CD4-positive, alpha-beta T cell treated with Interleukin-21 for 1 hour (primary cell): ENCODE measurements around the gene HSPB7.
"Not testable (repeated sequence)": the region's sequence is repeated elsewhere in the genome, so short reads cannot be mapped to it uniquely, and the experiment has no call there.

ENCODE experiments used
- DNase-seq: peaks from one replicate; pipeline ENCODE4 v3.0.0-alpha.2; 2020

Gene HSPB7

GRCh38 chr1:16005597-16005996 is 12.2 kb downstream of the HSPB7 start:
- no peak for DNase-seq

DNA sequence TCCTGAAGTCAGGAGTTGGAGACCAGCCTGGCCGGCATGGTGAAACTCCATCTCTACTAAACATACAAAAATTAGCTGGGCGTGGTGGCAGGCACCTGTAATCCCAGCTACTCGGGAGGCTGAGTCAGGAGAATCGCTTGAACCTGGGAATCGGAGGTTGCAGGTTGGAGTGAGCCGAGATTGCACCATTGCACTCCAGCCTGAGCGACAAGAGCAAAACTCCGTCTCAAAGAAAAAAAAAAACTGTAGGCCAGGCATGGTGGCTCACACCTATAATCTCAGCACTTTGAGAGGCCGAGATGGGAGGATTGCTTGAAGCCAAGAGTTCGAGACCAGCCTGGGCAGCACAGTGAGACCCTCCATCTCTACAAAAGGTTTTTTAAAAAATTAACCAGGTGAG is 16.6 kb downstream of the HSPB7 start:
- not testable (repeated sequence) for DNase-seq

DNA sequence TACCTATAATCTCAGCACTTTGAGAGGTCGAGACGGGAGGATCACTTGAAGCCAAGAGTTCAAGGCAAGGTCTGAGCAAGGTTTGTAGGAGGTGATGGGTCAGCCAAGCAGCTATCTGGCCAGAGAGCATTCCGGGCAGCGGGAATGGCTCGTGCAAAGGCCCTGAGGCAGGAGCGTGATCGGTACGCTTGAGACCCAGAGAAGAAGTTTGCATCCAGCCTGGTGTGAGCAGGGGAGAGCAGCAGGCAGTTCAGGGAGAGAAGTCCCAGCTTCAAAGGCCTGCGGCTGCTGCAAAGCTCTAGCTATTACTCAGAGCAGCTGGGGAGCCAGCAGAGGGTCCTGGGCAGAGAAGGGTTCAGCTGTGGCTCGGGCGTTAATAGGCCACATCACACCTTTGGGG is 18.9 kb downstream of the HSPB7 start:
- DNase-seq: no peak

- no peak for DNase-seq
Observed at GRCh38 chr1:15997637-15998280, 20.1 kb downstream of the HSPB7 start.

DNA sequence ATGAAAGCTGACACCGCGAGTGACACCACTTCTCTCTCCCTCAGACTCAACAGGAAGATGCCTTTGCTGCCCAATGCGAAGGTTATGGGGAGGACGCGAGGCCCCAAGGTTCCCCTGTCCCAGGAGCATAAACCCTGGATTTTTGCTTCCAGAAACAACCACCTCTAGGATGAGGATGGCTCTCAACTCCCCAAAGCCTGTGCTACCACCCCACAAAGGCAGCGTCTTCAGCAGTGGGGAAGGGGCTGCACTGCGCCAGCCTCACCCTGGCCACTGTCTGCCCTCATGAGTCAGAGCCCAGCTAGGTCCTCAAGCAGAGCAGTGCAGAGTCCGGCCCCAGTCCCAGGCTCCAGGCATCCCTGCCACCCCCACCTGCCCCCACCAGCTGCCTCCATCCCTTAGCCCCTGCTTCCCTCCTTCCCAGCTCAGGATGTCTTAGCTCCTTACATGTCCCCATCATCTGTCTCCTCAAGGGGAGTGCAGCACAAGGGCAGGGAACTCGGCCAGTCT is 20.7 kb downstream of the HSPB7 start:
- no peak for DNase-seq

DNA sequence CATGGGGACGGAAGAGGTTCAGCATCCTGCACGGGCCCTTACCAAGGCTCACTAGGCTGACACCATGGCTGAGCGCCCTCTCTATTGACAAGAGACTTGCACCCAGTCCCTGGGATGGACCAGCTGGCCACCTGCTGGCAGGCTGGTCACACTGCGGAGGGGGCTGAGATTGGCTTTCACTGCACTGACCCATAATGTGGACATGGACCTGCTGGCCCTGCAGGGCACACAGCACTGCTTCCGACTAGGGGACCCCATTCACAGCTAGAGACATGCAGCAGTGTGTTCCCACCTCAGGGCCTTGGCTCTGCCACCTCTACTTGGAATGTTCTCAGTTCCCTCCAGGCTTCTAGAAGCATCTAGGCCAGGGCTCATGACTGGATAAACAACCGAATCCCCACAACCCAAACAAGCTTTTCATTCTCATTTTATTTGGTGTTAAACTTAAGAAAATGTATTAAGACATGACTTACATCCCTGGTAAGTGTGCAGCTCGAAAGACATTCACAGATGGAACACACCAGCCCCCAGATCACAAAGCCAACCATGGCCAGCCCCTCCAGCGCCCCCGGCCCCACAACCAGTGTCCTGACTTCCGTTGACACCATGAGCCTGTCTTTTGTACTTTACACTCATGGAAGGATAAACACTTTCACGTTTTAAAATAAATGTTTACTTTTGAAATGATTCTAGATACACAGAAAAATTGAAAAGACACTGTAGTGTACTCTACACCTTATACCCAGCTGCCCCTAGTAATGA is 23.1 kb downstream of the HSPB7 start:
- DNase-seq: peak; percentile 45

- no peak for DNase-seq
Observed at GRCh38 chr1:15994081-15994480, 23.8 kb downstream of the HSPB7 start.

DNA sequence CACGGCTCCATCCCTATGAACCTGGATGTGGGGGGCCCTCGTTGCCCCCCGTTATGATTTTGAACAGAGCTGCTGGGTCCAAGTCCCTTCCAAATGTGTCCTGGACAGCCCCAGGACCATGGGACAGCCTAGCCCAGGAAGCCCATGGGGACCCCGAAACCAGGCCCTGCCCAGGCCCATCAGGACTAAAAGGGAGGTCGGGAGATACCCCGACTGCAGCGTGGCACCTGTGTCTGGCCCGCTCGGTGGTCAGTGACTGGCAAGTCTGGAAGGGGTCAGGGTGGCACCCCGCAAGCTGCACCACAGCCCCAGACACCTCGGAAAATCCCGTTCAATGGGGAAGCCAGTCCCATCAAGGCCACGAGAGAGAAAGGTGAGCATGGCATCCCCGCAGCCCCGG is 24.2 kb downstream of the HSPB7 start:
- no peak for DNase-seq

DNA sequence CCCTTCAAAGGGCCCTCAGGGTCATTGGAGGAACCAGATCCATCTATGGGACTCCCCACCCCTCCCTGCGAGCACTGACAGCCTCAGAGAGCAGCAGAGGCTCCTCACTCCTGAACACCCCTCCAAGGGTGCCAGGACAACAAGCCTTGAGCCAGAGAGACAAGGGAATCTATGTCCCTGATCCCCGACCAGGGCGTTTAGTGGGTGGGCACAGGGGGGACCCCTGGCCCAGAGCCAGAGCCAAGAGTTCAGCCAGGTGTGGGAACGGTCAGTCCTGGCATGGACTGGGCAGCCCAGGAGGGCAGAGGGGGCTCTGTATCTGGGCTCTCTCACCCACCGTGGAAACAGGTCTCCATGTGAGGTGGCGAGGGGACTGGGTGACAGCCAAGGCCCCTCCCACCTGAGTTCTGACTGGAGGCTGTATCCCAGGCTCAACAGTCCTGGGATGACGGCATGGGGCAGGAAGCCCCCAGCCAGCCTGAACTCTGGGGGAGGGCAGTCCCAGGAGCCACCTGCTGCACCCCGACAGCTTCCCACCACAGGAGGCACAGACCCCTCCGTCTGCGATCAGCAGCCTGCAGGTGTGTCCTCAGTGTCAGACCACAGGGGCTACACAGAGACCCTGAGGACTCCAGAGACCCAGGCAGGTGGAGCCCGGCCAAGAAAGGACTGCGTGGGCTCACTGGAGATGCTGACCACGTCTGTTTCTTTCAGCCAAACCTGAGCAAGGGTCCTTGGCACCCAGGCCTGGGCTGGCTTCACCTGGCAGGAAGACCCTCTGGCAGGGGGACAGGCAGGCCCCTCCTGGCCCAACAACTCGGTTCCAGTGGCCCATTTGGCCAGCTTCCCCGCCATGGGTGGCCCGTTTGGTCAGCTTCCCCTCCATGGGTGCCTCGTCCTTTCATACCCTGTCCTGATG is 25.0 kb downstream of the HSPB7 start:
- no peak for DNase-seq

DNA sequence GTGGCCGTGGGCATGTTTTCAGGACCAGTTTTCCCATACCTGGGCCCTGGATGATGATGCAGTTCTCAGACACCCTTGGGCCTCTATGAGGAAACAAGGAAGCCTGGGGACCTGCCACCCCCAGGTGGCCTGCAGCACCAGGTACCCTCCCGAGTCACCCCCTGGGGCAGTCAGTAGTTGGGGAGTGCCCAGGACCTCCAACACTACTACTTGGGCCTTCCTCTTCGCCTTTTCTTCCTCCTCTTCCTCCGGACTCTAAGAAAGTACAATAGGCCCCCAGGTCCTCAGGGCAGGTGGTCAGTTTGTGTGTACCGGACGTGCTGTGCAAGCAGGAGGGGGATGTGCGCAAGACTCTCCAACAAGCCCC is 25.7 kb downstream of the HSPB7 start:
- DNase-seq: no peak

GRCh38 chr1:15991427-15992186 is 26.2 kb downstream of the HSPB7 start:
- no peak for DNase-seq

DNA sequence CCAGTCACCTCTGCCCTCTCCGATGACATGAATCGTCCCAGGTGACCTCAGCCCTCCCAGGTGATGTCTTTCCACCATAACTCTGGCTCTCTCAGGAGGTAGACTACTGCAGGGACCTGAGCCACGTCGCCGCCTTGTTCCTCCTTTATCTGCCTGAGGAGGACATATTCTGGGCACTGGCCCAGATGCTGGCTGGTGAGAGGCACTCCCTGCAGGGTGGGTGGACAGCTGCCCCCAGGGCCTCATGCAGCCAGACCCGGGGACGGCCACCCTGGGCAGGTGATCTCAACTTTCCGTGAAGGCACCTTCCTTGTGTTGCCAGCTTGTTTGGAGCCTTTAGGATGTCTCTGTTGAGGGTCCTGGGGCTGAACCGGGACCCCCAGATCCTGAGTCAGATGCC is 28.1 kb downstream of the HSPB7 start:
- DNase-seq: no peak

DNA sequence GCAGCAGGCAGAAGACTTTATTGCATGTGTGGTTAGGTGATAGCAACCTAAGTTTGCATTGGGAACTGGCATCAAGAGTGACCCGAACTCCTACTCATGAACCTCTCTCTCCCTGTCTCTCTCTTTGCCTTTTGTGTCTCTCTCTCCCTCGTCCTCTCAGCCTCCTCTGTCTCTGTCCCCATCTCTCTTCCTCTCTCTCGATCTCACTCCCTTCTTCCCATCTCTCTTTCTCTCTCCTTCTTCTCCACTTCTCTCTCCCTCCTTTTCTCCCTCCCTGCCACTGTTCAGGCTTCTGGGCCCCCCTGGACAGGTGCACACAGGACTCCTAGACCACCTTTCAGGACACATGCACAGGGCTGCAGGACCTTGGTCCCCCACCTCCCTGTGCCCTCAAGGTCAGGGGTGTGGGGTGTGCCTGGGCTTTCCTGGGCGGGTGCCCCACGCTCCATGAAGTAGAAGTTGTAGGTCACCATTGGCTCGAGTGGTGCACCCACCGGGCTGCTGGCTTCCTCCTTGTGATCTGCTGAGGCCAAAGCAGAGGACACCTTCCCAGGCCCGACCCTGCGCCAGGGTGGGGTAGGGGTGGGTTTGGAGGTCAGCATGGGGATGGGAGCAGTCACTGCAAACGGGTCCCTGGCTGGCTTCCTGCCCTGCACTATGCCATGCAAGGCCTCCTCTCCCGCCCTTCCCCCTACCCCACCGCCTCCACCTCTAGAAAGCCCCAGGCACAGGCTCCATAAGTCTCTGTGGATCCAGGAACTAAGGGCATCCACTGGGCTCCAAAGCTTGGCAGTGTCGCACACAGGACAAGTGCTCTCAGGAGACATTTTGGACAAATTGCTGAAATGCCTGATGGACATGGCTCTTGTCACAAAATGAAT is 28.7 kb downstream of the HSPB7 start:
- no peak for DNase-seq

DNA sequence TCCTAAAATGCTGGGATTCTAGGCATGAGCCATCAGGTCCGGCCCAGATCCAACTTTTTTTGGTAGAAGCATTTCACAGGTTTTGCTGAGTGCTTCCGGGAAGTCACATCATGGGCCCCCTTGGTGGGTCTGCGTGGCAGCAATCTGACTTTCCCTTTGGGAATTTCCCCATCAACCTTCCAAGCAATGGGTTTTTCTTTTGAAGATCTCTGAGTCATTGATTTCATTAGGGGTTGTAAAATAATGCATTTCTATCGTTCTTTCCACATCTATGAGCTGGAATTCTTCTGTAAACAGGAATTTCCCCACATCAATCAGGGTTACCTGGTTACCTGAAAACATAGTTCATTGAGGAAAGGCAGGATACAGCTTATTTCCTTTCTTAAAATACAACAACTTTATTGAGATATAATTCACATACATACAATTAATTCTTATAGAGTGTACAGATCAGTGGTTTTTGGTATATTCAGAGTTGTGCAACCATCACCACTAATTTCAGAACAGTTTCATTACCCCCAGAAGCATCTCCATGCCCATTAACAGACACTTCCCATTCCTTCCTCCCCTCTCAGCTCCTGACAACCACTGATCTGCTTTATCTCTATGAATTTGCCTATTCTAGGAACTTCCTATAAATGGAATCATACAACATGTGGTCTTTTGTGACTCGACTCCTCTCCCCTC is 32.1 kb downstream of the HSPB7 start:
- no peak for DNase-seq

DNA sequence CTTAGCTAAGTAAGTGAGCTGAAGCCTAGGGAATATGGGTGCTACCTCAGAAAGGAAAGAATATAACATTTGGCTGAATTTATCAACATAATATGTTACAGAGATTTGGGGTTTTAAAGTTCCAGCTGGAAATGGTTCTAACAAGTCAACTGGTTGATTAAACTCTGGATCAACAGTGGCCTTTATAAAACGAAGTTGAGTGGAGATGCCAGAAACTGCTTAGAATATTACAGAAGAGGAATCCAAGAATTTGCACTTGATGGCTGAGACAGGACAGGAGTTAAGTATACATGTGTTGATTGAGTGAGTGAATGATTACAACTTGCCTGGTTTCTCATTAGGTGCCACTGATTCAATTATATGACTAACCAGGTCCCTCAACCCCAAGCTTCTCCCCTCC is 34.6 kb downstream of the HSPB7 start:
- DNase-seq: no peak

- no peak for DNase-seq
Observed at GRCh38 chr1:15981679-15982078, 36.2 kb downstream of the HSPB7 start.

GRCh38 chr1:15977947-15978346 is 39.9 kb downstream of the HSPB7 start:
- not testable (repeated sequence) for DNase-seq

DNA sequence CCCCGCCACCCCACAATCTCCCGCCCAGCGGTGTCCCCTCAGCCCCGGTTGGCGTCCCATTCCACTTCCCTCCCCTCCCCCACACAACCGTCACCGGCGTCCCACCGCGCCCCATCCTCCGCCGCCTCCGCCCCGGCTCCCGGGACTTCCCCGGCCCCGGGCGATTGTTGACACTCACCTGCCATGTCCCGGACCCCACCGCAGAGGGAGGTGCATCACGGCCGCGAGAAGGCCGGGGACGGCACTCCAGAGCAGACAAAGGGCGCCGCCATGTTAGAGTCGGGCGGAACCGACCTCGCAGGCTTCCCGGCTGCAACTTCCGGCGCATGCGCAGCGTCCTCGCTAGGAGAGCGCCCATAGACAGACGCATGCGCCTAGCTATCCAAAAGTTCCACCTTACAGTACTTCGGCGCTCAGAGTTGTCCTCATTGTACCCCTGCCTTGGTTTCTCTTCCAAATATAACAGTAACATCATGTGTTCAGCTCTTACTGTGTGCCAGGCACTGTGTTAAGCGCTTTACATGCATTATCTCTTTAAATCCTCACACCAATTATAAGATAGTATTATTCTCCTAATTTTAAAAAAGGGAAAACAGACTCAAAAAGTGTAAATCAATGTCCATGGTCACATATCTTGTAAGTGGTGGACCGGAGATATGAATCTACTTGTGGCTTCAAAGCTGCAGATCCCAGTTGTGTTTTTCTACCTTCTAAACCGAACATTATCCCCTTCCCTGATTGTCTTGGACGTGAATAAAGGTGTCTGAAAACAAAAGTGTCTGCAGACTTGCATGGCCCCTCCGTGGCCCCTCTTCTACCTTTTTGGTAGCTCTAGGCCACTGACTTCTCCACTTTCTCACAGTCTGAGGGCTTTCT is 41.8 kb downstream of the HSPB7 start, which contains the start of gene ZBTB17:
Gene ZBTB17 (minus strand): TSS at position 297 of the 876 bp plus-strand sequence. CDS start 27,606 bp downstream, outside the sequence.
- DNase-seq: peak; percentile 96

- peak; percentile 78 for DNase-seq
Observed at GRCh38 chr1:15975358-15975804, 42.5 kb downstream of the HSPB7 start.

- no peak for DNase-seq
Observed at GRCh38 chr1:15974855-15975254, 43.0 kb downstream of the HSPB7 start.
